Upper lobe of left lung (tissue), 4 donors: ENCODE data around the gene COQ4.

Source experiments
- CTCF ChIP-seq, 6 experiments: fragments of 450-650 bp in 4 of 6; fragments of 200-600 bp in 2 of 6; sonication (generic) in 2 of 6; IDR thresholded peaks; one replicate each; pipeline ENCODE4 v1.5.1; 2016 to 2019; ENCODE audit warnings: antibody characterized with exemption in 6 of 6
- EP300 ChIP-seq, 4 donors: sonication (generic); formaldehyde crosslinking; IDR thresholded peaks; one replicate each; pipeline ENCODE4 v1.5.1; 2017; ENCODE audit warnings: antibody characterized with exemption in 4 of 4, control low read depth in 2 of 4
- POLR2A ChIP-seq, 4 donors: fragments of 450-650 bp; IDR thresholded peaks; one replicate each; pipeline ENCODE4 v1.5.1; 2016 to 2017; ENCODE audit warnings: antibody characterized with exemption in 4 of 4, mild to moderate bottlenecking in 2 of 4

DNA sequence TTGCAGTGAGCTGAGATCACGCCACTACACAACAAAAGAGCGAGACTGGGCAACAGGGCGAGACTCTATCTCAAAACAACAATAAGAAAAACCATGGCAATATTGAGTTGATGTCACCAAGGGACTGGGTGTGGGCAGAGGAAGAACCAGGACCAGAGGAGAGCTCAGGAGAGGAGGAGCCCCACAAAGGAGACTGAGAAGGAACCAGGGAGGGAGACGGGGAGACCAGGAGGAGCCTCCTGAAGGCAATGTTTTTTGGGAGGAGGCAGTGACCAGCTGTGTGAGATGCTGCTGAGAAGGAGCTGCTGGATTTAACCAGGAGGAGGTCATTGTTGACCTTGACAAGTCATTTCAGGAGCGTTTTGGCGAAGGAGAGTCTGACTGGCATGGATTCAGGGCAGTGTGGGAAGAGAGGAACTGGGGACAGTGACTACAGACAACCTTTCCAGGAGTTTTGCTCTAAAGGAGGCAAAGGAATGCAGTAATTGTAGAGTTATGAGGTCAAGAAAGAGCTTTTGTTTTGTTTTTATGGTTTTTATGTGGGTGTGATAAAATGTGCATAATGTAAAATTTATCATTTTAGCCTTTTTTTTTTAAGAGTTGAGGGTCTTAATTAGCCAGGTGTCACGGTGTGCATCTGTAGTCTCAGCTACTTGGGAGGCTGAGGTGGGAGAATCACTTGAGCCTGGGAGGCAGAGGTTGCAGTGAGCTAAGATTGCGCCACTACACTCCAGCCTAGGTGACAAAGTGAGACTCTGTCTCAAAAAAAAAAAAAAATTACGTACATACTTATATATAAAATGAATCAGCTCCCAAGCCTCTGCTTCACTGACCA is 18.3 kb upstream of the COQ4 start:
- no peak for TF ChIP-seq POLR2A (IDR thresholded peaks at IDR 0.05)
- no peak for TF ChIP-seq CTCF (IDR thresholded peaks at IDR 0.05)
- no peak for TF ChIP-seq EP300 (IDR thresholded peaks at IDR 0.05)
